Activated T-cell treated with anti-CD3 and anti-CD28 coated beads, Interleukin-2, amount 50 U/mL, for 48 hours (primary cell): ENCODE data around the gene L3MBTL4.

Source experiments
- DNase-seq, 2 experiments: peaks; one replicate each; pipeline ENCODE4 v3.0.0-alpha.2; 2020

Gene L3MBTL4

DNA sequence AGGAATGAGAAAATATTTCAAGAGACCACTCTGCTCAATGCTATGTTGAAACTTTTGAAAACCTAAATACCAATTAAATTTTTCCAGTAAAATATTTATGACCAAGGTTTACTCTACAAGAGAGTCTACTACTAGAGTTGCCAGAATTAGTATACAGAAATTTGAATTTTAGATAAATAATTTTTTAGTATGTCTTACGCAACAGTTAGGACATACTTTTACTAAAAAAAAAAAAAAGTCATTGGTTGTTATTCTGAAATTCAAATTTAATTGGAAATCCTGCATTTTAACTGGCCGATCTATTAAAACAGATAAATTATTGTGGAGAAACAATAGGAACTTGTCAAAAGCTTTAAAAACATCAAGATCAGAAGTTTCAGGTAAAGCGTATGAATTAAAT is 470.3 kb downstream of the L3MBTL4 start:
- no peak for DNase-seq

DNA sequence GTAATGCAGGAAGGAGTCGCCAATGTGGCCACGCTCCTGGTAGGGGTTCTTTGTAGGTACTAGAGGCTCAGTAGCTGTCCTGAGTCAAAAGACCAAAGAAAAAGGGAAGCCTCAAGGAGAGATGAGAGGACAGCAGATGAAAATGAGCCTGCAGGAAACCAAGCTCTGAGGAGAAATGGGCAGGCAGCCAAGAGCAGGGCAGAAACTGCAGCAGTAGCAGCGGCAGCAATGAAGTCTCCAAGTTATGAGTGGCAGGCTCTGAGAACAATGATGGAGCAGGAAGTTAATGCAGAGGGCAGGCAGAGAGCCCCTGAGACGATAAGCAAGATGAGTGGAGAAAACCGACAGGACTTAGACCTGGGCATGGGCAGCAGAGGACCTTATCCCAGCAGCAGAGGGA is 471.2 kb downstream of the L3MBTL4 start:
- no peak for DNase-seq

DNA sequence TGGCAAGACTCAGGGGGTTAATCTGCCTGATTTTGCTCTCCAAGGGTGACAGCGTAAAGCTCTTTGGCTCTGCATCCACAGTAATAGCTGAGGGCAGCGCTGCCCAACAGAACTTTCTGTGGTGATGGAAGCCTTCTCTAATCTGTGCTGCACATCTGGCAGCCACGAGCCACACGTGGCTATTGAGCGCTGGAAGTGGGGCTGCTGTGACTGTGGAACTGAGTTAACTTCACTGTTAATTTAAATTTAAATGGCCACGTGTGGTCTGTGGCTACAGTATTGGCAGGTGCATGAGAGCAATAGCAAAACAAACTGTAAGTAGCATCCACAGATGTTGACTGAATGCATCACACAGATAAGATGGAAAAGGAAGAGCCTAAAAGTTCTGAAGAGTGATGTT is 472.1 kb downstream of the L3MBTL4 start:
- no peak for DNase-seq

DNA sequence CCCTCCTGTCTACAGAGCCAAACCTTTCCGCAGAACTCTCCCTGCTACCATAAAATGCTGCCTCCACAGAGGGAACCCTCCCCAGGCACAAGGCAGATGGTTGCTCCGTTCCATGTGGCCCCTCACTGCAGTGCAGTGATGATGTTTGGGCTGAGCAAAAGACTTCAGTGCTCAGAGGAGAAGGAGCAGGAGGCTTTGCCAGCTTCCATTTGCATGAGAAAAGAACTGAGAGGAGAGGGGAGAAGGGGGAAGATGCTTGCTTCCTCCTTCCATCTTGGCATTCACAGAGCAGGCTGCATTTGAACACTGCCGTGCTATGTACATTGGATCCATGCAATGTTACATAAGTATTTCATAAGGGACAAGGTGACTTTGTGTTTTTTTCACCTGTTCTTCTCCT is 472.8 kb downstream of the L3MBTL4 start:
- no peak for DNase-seq

DNA sequence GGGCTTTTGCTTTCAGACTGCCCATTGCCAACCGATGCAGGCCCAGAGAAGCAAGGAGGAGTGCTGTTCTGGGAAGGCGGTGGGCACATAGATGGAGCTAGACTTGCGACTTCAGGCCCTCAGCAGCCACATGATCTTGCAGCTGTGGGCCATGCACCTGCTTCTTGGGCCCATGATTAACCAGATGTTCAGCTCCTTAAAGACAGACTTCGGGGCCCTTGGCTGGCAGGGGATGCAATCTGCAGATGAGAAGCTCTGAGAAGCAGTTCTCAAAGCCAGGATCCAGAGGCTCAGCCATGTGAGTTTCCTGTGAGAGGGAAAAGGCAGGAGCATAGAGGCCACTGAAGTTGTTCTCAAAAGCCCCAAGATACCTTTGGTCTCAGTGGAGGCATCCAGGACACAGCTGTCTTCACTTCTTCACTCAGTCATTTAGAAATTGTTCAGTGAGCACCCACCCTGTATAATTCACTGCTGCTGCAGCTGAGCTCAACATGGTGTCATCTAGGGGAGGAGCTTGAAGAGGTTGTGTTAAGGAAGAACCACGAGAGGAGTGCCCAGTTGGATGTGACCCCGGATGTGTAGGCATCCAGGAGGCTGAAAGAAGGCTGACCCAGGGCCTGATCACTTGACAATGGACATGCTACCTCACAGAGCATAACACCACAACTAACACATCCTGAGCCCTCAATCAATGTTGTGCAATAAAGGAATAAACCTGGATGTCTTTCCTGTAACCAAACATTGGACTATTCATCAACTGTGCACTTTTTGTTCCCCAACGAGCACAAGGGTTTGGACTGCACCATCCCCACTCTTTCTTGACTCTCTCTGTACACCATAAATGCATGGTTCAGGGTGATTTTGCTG is 474.7 kb downstream of the L3MBTL4 start:
- no peak for DNase-seq

DNA sequence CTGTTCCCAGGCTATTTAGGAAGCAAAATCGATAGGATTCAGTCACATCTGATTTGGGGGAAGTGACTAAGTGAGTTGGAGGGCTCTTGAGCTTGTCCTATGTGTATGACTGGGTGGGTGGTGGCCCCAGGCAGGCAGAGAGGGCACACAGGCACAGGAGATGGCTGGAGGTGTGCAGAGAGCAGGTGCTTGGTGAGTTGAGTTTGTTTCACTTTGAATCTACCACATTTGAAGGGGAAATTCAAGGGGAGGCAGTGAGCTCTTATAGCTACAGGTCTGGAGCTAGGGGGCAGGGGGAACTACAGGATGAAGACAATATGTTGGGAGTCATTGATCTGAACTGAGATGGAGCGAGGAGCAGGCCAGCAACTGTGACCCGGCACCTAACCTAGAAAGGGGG is 476.9 kb downstream of the L3MBTL4 start:
- DNase-seq, result no peak

DNA sequence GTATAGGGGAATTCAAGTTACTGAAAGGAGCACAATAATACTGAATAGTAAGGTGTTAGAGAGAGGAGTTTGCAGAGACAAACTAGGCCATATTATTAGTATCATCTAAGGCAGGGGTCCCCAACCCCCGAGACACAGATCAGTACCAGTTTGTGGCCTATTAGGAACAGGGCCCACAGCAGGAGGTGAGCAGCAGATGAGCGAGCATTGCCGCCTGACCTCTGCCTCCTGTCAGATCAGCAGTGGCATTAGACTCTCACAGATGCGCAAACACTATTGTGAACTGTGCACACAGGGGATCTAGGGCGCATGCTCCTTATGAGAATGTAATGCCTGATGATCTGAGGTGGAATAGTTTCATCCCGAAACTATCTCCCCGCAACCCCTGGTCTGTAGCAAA is 477.6 kb downstream of the L3MBTL4 start:
- no peak for DNase-seq

DNA sequence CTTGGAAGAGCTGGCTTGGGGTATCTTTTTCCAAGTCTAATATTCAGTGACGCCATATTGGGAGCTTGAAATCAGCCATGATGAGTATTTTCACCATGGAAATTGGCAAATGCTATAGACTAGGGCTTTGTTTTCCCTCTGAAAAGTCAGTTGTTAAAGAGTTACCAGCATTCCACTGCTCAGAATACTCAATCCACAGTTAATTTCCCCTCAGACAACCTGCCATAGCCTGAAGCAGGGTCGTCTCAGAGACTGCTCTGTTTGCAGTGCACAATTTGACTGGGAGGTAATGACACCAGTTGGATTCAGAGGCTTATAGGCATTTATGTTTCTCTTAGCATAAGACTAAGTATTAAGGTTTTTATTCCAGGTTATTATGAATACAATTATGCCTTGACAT is 483.9 kb downstream of the L3MBTL4 start:
- no peak for DNase-seq

DNA sequence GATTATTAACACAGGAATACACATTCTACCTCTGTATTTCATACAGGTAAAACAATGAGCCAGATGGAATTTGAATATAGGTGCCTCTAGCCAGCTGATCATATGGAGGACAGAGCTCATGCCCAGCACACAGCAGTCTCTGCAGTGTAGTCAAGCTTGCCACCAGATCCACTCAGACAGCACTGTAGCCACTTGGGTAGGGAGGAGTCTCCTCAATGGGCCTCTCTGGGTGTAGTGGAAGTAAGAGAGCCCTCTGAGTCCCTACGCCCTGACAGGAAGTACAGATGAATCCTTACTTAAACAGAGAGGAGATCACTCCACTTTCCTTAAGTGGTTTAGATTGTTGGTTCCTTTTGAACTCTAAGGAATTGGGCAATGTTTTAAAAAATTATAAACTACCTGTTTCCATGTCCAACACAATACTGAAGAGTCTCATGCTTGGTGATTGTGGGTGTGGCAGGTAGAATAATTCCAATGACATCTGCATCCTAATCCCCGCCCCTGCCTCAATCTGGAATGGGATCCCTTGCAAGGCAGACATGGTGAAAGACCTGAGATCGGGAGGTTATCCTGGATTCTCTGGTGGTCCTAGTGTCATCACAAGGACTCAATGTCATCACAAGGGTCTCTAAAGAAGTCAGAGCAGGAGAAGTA is 496.4 kb downstream of the L3MBTL4 start:
- DNase-seq, result no peak

DNA sequence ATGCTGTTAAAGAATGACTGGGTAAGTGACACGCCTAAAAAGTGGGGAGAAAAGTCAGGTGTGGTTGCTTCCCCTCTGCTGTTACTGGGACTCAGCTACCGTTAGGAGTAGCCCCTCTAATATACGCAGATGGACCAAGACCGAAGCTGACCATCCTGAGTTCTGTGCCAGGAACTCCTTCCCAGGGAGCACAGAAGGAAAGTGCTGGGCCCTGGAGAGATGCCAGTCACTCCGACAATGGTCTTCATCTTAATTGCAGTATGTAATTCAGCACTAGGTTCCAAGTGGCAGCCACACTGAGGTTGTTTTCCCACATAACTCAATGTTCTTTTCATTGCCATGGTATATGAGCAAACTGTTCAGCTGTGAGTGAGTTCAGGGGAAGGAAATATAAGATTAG is 499.8 kb downstream of the L3MBTL4 start:
- DNase-seq, result no peak

DNA sequence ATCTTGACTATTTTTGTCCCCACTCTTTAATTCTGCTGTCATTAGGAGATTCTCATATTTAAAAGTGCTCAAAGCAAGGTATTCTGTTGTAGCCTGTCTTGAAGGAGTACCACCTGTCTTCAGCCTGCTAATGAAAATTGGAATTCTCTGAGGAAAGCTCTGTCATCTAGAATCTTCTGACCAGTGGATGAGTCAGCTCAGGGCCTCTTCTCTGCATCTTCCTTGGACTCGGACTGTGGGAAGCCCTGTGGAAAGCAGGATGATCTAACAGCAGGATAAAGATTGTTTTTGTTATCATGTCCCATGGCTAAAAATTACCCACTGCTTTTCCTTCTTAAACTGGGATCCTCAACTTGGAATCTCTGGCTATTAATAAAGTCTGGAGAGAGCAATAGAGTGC is 500.7 kb downstream of the L3MBTL4 start:
- DNase-seq, result no peak

DNA sequence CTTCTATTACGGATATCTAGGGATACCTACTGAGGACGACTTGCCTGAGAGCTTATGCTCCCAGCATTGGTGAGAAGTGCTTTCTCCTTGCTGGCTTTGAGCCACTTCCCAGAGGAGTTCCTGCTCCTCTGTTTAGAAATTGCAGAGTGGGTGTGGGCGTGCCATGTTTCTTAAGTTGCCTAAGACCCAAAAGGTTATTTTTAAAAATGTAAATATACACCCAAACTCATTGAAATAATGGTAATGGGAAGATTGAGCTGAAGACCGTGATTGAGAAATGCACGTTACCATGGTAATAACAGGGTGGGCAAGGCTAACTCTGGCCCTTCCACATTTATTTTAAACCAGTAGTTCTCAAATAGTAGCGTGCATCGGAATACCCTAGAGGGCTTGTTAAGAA is 502.1 kb downstream of the L3MBTL4 start:
- DNase-seq, result no peak

DNA sequence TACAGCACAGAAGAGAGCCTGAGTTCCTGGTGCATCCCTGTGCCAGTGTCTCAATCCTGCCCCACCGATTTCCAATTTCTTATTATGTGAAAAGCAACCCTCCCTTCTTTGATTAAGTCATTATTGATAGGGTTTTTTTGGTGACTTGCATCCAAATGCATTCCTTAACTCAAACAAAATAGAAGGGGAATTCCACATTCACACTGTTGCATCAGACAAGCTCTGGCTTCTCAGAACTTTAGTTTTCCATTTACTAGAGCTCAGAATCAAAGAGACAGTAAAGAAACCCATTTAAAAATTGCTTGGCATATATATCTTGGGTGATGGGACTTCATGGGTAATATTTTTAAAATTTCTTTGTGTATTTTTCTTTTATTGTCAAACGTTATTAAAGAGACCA is 505.6 kb downstream of the L3MBTL4 start:
- no peak for DNase-seq
